K562 (cell line): ENCODE data around the gene CPLANE2. TPM values are rescaled to one million over a fixed set of nuclear protein-coding genes. Genes with fewer than 3 reads are reported as not detected.

Experiments
- ARID1B ChIP-seq: fragments of 450-650 bp; IDR thresholded peaks from 2 replicates; pipeline ENCODE4 v1.6.1; 2016; ENCODE audit warnings: antibody characterized with exemption, mild to moderate bottlenecking, inconsistent platforms
- BCL6 ChIP-seq: fragments of 250-450 bp; sonication (Bioruptor Pico); IDR thresholded peaks from 2 replicates; pipeline ENCODE4 v1.4.0; 2020
- BRD4 ChIP-seq: fragments of 200-600 bp; sonication (generic); IDR thresholded peaks from 2 replicates; pipeline ENCODE4 v1.6.1; 2017; ENCODE audit warnings: inconsistent platforms
- CREB3L1 ChIP-seq: fragments of 450-650 bp; IDR thresholded peaks from 2 replicates; pipeline ENCODE4 v1.6.1; 2014; ENCODE audit warnings: low read depth, mild to moderate bottlenecking, moderate library complexity, borderline replicate concordance
- CSDE1 ChIP-seq, 2 experiments: fragments of 450-650 bp; IDR thresholded peaks; 2 replicates each; pipeline ENCODE4 v1.6.1; 2016; ENCODE audit warnings: mild to moderate bottlenecking in 1 of 2
- E4F1 ChIP-seq: fragments of 250-450 bp; sonication (Bioruptor Pico); IDR thresholded peaks from 2 replicates; pipeline ENCODE4 v1.5.0; 2021; ENCODE audit warnings: mild to moderate bottlenecking, borderline replicate concordance
- ELF4 ChIP-seq: fragments of 450-650 bp; formaldehyde crosslinking; IDR thresholded peaks from 2 replicates; pipeline ENCODE4 v1.4.0; 2022; ENCODE audit warnings: missing genetic modification characterization
- MED1 ChIP-seq: sonication (generic); formaldehyde crosslinking; IDR thresholded peaks from 2 replicates; pipeline ENCODE4 v1.8.1; 2023; ENCODE audit warnings: missing genetic modification reagents, borderline replicate concordance
- POLR2H ChIP-seq: IDR thresholded peaks from 2 replicates; pipeline ENCODE4 v1.6.1; 2016; ENCODE audit warnings: missing genetic modification characterization, low read depth, mild to moderate bottlenecking, control low read depth, missing compliant biosample characterization, moderate library complexity
- PTTG1 ChIP-seq: fragments of 450-650 bp; IDR thresholded peaks from 2 replicates; pipeline ENCODE4 v1.6.1; 2016; ENCODE audit warnings: low read depth, mild to moderate bottlenecking, missing genetic modification characterization, missing compliant biosample characterization
- RREB1 ChIP-seq: fragments of 250-450 bp; sonication (Bioruptor Pico); IDR thresholded peaks from 2 replicates; pipeline ENCODE4 v1.4.0; 2020
- THAP7 ChIP-seq: fragments of 250-450 bp; sonication (Bioruptor Pico); IDR thresholded peaks from 2 replicates; pipeline ENCODE4 v1.5.0; 2021
- THRA ChIP-seq: fragments of 450-650 bp; IDR thresholded peaks from 2 replicates; pipeline ENCODE4 v1.6.1; 2017; ENCODE audit warnings: mild to moderate bottlenecking, moderate library complexity
- ZC3H8 ChIP-seq: fragments of 450-650 bp; IDR thresholded peaks from 2 replicates; pipeline ENCODE4 v1.6.1; 2017
- ZNF12 ChIP-seq: sonication (generic); formaldehyde crosslinking; IDR thresholded peaks from 2 replicates; pipeline ENCODE4 v1.4.0; 2020; ENCODE audit warnings: mild to moderate bottlenecking, missing genetic modification reagents
- polyA plus RNA-seq, 8 experiments: library from polyadenylated mRNA; depleted of rRNA in 4 of 8; stranded (reverse) in 5 of 8; unstranded in 3 of 8; fragments of >200 nt; fragmentation: Nextera tagmentation in 2 of 8; fragmentation: Illumina TruSeq in 1 of 8; extraction: Ambion mirVana in 2 of 8; extraction: Trizol in 1 of 8; gene quantifications; 2 replicates each; pipeline versions ENCODE4 v1.2.1 to v1.2.3, GENCODE V29; 2011 to 2014; ENCODE audit warnings: inconsistent platforms in 1 of 8, missing spikeins in 1 of 8
- total RNA-seq, 7 experiments: library from RNA; depleted of rRNA in 6 of 7; stranded (reverse); fragments of >200 nt in 6 of 7; fragmentation: Illumina TruSeq in 2 of 7; extraction: Trizol in 2 of 7; gene quantifications; 2 replicates each; pipeline versions ENCODE4 v1.2.1 to v1.2.3, GENCODE V29; 2011 to 2021; ENCODE audit warnings: low replicate concordance in 1 of 7

The CPLANE2 gene
- total and polyA plus RNA-seq, 9 of the 15 experiments (the other 6 are each of a cell fraction or from before 2014, with no cell fraction given), result 0.17 to 20.9 (median 8.1) TPM

GRCh38 chr1:16236511-16237342 lies at the start of gene CPLANE2 (continued):
- TF ChIP-seq E4F1 (CRISPR knock-in tag), result no peak
- no peak for TF ChIP-seq ELF4 (CRISPR knock-in tag)
- TF ChIP-seq BCL6, result no peak
- TF ChIP-seq CSDE1 (IDR thresholded peaks at IDR 0.05), result no peak; a peak in 2 of 4 replicates
- no peak for TF ChIP-seq MED1
- TF ChIP-seq ZNF12, result no peak
- TF ChIP-seq ZC3H8, result no peak
- TF ChIP-seq THAP7 (CRISPR knock-in tag), result peak; percentile 57; the same call in 1 of the 2 replicates
- no peak; the same call in 1 of the 2 replicates for TF ChIP-seq CREB3L1
- no peak for TF ChIP-seq BRD4
- 0 out of 2 replicates have a peak, but pooled peaks have one; percentile 7 for TF ChIP-seq ARID1B
- TF ChIP-seq RREB1 (CRISPR knock-in tag), result no peak
- TF ChIP-seq PTTG1, result no peak
- TF ChIP-seq THRA, result no peak
- TF ChIP-seq POLR2H (tag), result no peak
